OCI-M2 (cell line): ENCODE data around the gene FCER2.

Experiments used
- DNase-seq: peaks from one replicate; lab custom pipeline; 2025; ENCODE audit not compliant: unreplicated experiment; lab: John Stamatoyannopoulos, UW

FCER2 gene

DNA sequence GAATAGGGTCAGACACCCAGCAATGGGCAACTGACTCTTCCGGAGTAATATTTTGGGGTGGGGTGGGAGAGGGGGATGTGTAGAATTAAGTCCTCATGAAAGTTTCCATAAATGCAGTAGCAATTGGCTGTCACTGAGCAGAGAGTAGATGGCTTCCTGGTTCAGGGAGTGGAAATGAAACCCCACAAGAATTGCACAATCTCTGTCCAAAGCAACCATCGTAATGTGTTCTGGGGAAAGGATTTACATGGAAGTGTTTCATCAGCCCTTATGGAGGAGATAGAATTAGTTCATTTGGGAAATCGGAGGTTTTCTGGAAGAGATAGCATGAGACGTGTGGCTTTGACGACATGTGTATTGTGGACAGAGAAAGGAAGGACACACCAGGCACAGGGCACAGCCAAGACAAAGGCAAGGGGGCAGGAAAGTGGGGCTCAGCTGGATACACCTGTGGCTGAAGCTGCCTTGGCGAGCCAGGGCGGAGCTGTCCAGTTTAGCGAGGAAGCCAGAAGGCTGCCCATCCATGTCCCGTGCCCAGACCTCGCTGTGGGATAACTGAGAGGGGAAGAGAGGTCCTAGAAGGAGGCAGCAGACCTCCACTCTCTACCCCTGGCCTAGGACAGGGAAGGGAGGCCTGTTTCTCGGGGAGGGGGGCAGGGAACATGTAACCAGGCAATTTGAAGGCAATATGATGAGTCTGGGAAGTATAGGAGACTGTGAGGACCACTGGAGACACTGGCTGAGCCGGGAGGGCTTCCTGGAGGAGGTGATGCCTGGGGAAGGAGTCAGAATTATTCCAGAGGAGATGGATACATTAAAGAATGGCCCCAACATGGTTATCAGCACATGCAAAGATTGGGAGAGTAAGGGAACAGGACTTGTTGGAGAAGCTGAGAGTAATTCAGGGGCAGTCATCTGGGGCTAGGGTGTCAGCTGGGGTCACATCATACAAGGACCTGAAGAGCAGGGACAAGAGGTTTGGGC lies 32.6 kb upstream of the FCER2 start:
- no peak for DNase-seq

DNA sequence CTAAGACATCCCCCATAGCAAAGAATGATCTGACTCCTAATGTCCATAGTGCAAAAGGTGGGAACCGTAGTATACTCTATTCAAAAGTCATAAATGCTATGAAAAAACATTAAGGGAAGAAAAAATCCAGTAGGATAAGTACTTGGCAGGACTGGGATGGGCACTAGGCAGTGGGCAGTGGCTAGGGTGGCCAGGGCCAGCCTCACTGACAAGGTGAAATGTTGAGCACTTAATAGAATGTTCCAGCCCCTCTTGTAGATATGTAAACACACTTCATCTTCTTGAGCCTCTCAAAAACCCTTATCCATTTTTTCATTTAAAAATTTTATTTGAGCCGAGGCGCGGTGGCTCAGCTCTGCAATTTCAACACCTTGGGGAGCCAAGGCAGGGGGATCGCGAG lies 31.4 kb upstream of the FCER2 start:
- DNase-seq: no peak

DNA sequence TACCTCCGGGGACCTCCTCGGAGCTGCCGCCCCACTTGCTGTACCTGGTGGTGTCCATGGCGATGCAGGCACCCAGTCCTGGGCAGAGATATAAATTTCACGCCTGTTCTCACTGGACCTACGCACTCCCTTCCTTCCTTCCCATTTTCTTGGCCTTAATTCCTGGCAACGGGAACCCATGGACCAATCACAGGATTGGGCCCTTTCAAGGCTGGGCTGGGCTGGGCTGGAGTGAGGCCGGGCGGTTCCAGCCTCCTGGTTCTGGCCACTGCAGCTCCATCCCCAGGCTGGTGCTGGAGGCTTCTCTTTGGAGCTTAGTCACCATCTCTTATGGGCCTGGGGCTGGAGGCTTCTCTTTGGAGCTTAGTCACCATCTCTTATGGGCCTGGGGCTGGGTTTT lies 30.1 kb upstream of the FCER2 start, which contains the start of gene CLEC4G:
Gene CLEC4G, minus strand, starts transcription at position 66 of the 400 bp plus-strand sequence. Its CDS starts 8 bp downstream, at position 58.
- DNase-seq: no peak

DNA sequence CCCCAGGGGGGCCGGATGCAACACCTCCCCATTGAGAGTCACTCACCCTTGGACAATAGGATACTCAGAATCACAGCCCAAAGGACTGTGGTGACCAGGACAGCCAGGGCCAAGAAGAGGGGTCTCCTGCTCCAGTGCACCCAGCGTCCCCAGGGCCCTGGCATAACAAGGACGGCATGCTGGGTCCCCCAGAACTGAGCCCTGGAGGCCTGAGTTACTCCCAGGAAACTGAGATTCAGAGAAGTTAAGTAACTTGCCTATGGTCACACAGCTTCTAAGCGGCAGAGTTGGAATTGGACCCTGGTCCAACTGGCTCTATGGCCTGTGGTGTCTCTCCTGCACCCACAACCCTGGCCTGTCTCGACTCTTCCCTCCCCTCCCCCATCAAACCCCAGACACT lies 29.7 kb upstream of the FCER2 start:
- no peak for DNase-seq

DNA sequence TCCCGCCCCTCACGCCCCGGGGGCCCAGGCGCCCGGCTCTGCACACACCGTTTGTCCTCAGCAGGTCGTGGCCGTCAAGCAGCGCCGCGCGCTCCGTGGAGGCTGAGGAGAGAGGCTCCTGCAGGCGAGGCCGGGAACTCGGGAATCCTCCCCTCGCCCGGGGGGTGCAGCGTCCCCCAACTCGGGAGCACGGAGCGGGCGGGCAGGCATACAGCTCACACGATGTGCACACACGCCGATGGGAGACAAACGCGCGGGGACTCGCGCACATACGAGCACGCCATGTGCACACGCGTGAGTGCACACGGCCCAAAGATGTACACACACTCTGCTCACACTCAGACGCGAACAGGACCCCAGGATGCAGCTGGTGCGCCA lies 29.3 kb upstream of the FCER2 start:
- no peak for DNase-seq

DNA sequence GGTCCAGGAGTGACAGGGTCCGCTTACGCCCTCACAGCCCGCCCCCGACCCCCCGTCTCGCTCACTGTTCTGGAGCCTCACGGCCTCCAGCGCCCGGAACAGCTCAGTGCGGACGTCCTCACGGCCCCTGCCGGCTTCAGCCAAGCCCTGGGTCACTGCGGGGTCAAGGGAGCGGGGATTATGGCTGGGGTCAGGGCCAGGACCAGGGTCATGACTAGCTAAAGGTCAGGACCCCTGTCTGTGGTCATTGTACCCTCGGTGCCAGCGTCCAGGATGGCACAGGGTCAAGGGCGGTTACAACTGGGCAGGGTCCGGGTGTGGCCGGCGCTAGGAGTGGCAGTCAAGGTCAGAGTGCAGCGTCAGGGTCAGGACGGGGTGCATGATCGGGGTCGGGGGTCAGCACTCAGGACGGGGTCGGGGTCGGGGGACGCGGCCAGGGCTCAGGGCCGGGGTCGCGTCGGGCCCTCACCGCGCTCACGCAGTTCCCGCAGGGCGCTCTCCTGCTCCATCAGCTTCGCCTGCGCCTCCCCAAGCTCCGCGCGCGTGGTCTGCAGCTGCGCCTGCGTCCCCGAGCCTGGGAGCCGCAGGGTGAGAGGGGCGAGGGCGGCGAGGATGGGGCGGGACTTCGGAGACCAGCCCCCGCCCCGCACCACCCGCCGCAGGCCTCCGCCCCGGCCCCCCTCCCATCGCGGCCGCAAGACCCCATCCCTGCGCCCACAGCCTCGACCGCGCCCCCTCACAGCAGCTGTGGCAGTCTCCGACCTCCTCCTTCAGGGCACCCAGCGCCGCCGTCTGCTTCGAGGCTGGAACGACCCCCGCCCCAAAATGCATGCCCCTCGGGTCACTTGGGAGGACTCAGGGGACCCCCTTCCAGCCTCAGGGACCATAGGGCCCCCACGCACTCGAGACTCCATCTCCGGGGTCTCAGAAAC lies 28.6 kb upstream of the FCER2 start:
- no peak for DNase-seq

DNA sequence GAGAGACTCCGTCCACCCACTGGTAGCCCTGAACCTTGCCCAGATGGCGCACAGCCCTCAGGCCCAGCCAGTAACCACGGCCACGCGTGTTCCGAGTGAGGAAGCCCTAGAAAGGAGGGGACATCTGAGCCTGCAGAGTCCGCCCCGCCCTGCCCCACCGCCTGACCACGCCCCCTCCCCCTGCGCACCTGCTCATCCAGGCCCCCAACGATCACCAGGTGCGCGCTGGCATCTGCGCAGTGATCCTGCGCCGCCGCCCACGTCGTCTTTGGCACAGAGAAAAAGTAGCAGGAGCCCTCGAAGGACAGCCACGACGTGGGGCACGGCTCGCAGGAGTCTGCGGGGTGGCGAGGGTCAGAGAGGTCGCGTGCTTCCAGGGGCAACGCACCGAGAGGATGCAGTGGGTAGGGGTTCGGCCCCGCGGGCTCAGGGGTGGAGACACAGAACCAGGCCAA lies 27.9 kb upstream of the FCER2 start:
- DNase-seq: no peak

DNA sequence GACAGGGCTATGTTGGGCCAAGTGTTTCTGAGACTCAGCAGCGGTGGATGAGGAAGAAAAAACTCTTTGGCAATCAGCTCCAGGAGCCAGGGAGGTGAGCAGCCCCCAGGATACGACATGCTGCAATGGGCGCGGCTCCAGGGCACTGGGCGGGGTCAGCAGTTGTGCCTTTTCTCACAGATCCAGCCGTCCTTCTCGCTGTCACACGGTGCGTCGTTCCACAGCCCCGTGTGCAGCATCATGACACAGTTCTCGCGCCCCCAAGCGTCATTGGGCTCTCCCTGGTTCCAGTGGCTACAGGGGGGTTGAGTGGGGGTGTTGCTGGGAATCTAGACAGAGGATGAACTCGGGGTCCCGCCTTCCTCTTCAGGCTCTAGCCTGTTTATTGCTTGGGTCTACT lies 27.3 kb upstream of the FCER2 start:
- DNase-seq: no peak

DNA sequence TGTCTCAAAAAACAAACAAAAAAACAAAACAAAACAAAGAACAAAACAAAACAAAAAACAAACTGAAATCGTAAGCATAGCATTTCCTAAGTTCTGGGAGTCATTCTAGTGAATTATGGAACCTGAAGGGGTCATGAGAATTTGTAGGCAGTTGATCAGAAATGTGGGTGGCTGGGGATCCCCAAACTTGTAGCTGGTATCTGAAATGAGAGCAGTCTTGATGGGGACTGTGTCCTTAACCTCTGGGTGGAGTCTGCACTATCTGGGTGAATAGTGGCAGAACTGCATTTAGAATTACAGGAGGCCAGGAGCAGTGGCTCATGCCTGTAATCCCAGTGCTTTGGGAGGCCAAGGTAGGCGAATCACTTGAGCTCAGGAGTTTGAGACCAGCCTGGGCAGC lies 23.9 kb upstream of the FCER2 start:
- DNase-seq: no peak

DNA sequence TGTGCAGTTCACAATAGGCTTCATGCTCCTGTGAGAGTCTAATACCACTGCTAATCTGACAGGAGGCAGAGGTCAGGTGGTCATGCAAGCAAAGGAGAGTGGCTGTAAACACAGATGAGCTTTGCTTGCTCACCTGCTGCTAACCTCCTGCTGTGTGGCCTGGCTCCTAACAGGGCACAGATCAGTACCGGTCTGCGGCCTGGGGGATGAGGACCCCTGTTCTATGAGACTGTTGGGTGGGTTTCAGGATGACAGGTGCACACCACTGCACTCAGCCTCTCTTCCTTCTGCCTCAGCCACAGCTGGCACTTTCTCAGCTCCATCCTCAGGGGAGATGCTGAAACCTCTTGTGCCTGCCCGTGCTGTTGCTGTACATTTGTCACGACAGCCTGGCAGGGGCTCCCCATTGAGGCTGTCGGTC lies 20.3 kb upstream of the FCER2 start:
- DNase-seq: no peak

DNA sequence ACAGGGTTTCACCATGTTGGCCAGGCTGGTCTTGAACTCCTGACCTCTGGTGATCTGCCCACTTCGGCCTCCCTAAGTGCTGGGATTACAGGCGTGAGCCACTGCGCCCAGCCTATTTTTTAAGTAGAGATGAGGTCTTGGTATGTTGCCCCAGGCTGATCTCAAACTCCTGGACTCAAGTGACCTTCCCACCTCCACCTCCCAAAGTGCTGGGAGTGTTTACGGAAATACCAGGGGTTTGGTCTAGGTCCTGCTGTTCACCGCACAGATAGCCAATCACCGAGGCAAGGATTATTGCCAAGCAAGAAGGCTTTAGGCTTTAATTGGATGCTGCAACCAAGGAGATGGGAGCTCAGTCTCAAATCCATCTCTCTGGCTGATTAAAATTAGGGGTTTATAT lies 18.4 kb upstream of the FCER2 start:
- no peak for DNase-seq

DNA sequence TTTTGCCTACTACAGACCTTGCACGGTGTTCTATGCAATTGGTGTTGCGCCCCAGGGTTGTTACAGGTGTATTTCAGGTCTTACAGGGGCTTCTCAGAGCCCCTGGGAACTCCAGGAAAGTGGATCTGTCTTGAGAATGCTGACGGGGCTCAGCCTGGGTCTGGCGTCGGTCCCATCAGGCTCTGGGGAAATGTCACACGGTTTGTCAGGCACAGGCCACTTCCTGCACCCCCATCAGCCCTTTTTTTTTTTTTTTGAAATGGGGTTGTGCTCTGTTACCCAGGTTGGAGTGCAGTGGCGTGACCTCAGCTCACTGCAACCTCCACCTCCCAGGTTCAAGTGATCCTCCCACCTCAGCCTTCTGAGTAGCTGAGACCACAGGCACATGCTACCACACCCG lies 16.7 kb upstream of the FCER2 start:
- DNase-seq: no peak

DNA sequence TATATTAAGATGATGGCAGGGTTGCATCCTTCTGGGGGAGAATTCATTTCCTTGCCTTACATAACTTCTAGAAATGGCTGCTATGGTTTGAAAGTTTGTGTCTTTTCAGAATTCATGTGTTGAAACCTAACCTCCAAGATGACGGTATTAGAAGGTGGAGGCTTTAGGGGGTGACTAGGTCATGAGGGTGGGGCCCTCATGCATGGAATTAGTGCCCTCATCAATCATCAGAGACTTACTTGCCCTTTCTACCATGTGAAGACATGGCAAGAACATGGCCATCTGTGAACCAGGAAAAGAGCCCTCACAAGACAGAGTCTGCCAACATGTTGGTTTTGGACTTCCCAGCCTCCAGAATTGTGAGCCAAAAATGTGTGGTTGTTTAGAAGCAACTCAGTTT lies 14.8 kb upstream of the FCER2 start:
- no peak for DNase-seq

DNA sequence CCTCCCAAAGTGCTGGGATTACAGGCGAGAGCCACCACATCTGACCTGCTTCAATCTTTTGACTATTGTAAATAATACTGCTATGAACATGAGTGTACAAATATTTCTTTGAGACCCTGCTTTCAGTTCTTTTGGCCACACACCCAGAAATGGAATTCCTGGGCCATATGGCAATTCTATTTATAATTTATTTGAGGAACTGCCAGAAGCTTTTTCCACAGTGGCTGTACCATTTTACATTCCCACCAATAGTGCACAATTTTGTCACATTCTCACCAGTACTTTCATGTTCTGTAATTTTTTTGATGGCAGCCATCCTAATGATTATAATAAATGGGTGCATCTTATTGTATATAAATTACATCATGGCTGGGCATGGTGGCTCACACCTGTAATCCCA lies 13.7 kb upstream of the FCER2 start:
- no peak for DNase-seq

DNA sequence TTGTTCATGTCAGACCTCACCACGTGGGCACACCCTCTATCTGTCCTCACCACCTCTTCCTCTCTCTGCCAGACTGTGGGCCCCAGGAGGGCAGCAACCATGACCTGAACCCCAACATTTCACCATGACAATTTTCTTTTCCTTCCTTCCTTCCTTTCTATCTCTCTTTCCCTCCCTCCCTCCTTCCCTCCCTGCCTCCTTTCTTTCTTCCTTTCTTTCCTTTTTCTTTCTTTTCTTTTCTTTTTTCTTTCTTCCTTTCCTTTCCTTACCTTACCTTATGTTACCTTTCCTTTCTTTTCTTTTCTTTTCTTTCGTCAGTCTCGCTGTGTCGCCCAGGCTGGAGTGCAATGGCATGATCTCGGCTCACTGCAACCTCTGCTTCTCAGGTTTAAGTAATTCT lies 8.7 kb upstream of the FCER2 start:
- DNase-seq: no peak

DNA sequence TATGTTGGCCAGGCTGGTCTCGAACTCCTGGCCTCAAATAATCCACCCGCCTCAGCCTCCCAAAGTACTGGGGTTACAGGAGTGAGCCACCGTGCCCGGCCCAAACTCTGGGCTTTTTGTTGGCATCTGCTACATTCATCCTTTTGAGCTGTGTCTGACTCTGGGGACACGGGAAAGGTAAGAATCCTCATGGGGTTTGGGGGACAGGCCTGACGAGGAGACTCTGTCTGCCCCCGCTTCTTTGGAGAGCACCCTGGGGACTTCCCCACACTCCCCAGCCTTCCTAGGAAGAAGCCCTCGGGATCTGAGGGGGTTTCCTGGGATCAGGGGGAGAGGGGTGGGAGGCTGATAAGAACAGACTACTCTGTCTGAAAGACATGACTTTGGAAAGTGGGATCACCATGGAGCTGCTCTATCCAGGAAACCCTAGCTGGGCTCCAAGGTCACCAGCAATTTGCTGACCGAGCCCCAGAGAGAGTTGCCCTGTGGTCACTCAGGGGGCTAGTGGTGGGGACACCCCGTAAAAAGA lies 8.1 kb upstream of the FCER2 start:
- DNase-seq: no peak

DNA sequence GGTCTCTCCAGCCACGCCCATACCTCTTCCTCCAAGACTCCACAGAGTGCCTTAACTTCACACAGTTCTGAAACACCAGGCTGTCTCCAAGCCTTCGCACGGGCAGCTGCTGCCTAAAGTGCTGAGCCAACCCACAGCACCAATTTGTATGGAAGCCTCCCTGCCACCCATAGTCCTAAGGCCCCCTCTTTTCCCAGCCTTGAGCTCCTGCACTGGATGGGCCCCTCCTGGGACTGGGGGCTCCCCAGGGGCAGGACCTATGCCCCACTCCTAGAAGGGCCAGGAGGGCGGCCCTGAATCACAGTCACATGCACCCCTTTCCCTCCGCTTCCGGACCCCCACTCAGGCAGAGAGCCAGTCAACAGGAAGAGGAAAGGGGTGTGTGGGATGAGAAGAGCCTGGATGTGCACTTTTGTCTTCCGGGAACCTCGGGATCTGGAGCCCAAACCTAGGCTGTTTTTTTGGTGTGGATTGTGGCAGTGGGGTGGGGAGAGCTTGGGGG lies 5.1 kb upstream of the FCER2 start:
- DNase-seq: no peak

DNA sequence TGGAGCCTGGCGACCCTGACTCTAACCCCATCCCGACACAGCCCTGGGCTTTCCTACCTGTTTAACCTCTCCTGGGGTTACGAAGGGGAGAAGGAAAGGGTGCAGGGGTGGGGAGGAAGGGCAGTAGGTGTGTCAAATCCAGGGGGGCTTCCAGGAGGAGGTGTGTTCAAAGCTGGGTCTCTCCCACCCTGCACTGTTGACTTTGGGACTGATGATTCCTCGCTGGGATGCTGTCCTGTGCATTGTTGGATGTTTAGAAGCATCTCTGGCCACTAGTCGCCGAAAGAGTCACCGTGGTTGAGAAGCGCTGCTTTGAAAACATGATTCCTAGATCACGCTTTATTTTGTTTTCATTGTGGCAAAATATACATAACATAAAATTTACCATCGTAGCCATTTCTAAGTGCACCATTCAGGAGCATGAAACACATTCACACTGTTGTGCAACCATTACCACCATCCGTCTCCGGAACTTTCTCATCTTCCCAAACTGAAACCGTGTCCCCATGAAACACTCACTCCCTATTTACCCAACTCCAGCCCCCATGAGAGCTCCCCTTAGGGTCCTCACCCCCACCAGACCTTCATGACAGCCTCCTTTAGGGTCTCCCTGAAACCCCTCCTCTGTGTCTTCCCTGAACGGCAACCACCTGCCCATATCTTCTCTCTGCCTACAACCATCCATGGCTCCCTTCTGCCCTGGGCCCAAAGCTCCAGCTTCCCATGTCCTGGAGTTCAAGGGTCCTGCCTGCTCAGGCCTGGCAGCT lies 4.4 kb upstream of the FCER2 start:
- no peak for DNase-seq

DNA sequence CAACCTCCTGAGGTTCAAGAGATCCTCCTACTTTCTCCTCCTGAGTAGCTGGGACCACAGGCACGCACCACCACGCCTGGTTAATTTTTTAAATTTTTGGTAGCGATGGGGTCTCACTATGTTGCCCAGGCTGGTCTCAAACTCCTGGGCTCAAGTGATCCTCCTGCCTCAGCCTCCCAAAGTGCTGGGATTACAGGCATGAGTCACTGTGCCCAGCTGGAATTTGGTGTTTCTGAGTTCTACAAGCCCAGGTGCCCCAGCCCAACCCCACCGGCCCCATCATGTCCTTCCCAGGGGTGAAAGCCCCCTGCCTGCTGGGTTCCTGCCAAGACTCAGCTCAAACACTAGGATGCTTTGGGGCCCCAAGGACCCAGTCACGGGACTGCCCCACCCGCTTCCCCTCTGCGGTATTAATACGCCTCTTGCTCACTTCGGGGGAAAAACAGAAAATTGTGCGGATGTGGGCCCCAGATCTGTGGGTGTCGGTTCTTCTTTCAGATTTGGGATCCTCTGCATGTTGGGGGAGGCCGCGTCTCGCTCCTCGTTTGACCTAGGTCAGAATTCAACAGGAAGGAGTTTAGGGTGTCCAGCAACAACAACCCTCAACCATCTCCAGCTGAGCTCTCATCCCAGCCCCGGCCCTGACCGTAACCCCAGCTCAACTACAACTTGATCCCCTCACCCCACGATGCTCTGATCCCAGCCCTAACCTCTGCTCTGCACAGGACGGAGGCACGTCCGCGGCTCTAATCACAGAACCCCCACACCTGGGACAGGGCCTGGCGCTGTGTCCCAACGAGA lies 3.7 kb upstream of the FCER2 start:
- DNase-seq: no peak
